ENCODE data around the gene PIP4K2A. TPM values are rescaled to one million over a fixed set of nuclear protein-coding genes. Genes with fewer than 3 reads are reported as not detected.
"Not testable (repeated sequence)": the region's sequence is repeated elsewhere in the genome, so short reads cannot be mapped to it uniquely, and the experiment has no call there.

PIP4K2A gene
- total RNA-seq, 2 donors from 2014 or later: 167 to 205 TPM

- Mint-ChIP-seq H3K36me3 (ENCODE audit: low read depth) (peaks cover 3% of the 10 kb centered on the region), H3K27ac (no peak overlapping the region), H3K27me3 (no peaks in the 10 kb centered on the region), H3K4me1 (no peaks in the 10 kb centered on the region), H3K4me3 (no peak overlapping the region)
- DNase-seq (no peak), ATAC-seq (no peak)
- H3K9me3 ChIP-seq (ENCODE audit: control insufficient read depth, low read length, poor library complexity, severe bottlenecking): no peaks in the 10 kb centered on the region
These were observed 21.8 kb upstream of the PIP4K2A start for GRCh38 chr10:22736134-22736533.

GRCh38 chr10:22733992-22734391, 19.6 kb upstream of the PIP4K2A start:
- H3K4me1 Mint-ChIP-seq: no peaks in the 10 kb centered on the region
- no peaks in the 10 kb centered on the region for H3K27me3 Mint-ChIP-seq
- no peak overlapping the region for H3K4me3 Mint-ChIP-seq
- H3K36me3 Mint-ChIP-seq (ENCODE audit: low read depth): peaks cover 3% of the 10 kb centered on the region
- ATAC-seq (no peak), DNase-seq (no peak)
- no peaks in the 10 kb centered on the region for H3K9me3 ChIP-seq (ENCODE audit: control insufficient read depth, low read length, poor library complexity, severe bottlenecking)
- H3K27ac Mint-ChIP-seq: no peak overlapping the region

GRCh38 chr10:22727663-22728062, 13.3 kb upstream of the PIP4K2A start:
- no peaks in the 10 kb centered on the region for H3K9me3 ChIP-seq (ENCODE audit: control insufficient read depth, low read length, poor library complexity, severe bottlenecking)
- Mint-ChIP-seq H3K27me3 (no peaks in the 10 kb centered on the region), H3K4me1 (peaks cover 5% of the 10 kb centered on the region), H3K4me3 (no peak overlapping the region), H3K36me3 (ENCODE audit: low read depth) (peaks cover 2% of the 10 kb centered on the region), H3K27ac (no peak overlapping the region)
- ATAC-seq (no peak), DNase-seq (no peak)

- DNase-seq: no peak
- no peak for ATAC-seq
- H3K4me1 Mint-ChIP-seq: peaks cover 5% of the 10 kb centered on the region
- H3K27me3 Mint-ChIP-seq: no peaks in the 10 kb centered on the region
- no peaks in the 10 kb centered on the region for H3K36me3 Mint-ChIP-seq (ENCODE audit: low read depth)
- no peak overlapping the region for H3K4me3 Mint-ChIP-seq
- H3K27ac Mint-ChIP-seq: no peak overlapping the region
- H3K9me3 ChIP-seq (ENCODE audit: control insufficient read depth, low read length, poor library complexity, severe bottlenecking): no peaks in the 10 kb centered on the region
These were observed 12.7 kb upstream of the PIP4K2A start for GRCh38 chr10:22727112-22727511.

DNA sequence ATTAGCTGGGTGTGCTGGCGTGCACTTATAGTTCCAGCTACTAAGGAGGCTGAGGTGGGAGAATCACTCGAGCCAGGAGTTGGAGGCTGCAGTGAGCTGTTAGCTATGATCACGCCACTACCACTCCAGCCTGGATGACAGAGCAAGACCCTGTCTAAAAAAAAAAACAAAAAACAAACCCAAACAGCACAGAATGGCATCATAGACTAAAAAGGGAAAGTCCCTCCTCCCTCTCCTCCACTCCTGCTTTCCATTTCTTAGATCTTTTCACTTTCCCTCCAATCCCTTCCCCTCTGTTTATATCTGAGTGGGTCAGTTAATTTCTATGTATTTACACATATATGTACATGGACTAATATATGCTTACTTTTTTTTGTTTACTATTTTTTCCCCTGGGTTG, 10.4 kb upstream of the PIP4K2A start:
- no peaks in the 10 kb centered on the region for H3K36me3 Mint-ChIP-seq (ENCODE audit: low read depth)
- DNase-seq (no peak), ATAC-seq (no peak)
- no peak overlapping the region for H3K4me3 Mint-ChIP-seq
- H3K27ac Mint-ChIP-seq: no peak overlapping the region
- H3K9me3 ChIP-seq (ENCODE audit: control insufficient read depth, low read length, poor library complexity, severe bottlenecking): no peaks in the 10 kb centered on the region
- H3K4me1 Mint-ChIP-seq: peaks cover 5% of the 10 kb centered on the region
- H3K27me3 Mint-ChIP-seq: no peaks in the 10 kb centered on the region

DNA sequence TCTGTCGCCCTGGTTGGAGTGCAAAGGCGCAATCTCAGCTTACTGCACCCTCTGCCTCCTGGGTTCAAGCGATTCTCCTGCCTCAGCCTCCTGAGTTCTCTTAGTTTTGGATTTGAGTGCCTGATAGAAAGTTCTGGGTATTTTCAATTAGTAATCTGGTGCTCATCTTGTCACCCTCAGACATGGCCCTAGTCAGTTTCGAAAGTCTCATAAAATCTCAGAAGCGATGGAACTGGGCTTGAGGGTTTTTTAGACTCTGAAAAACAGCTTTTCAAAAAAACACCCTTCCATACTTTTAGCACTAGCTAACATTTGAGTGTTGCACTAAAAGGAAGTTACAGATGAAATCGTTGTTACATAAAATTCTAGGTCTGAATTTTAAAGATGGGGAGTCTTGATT, 9.4 kb upstream of the PIP4K2A start:
- Mint-ChIP-seq H3K27ac (no peak overlapping the region), H3K36me3 (ENCODE audit: low read depth) (no peaks in the 10 kb centered on the region), H3K27me3 (no peaks in the 10 kb centered on the region), H3K4me1 (peaks cover 5% of the 10 kb centered on the region), H3K4me3 (no peak overlapping the region)
- ATAC-seq (no peak), DNase-seq (no peak)
- H3K9me3 ChIP-seq (ENCODE audit: control insufficient read depth, low read length, poor library complexity, severe bottlenecking): no peaks in the 10 kb centered on the region

DNA sequence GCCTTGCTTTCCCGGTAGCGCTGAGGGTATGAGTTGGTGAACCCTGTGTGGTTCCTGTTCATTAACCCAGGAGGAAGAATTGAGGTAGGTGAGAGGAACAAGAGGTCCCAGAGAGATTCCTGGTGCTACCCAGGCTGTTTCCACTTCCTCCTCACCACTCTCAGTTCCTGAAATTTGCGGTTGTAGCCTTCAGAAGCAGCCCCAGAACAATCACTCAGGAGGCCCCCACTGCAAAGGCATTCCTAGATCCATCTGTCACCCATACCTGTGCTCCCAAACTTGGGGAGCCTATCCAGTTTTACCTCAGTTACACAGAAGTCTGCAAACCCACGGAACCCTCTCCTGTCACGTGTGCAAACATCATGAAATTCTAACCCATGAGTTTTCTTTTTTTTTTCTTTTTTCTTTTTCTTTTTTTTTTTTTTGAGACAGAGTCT, 9.0 kb upstream of the PIP4K2A start:
- Mint-ChIP-seq H3K4me3 (no peak overlapping the region), H3K4me1 (peaks cover 3% of the 10 kb centered on the region), H3K36me3 (ENCODE audit: low read depth) (no peaks in the 10 kb centered on the region), H3K27ac (no peak overlapping the region), H3K27me3 (no peaks in the 10 kb centered on the region)
- DNase-seq: no peak
- ATAC-seq: peak; percentile 59
- no peaks in the 10 kb centered on the region for H3K9me3 ChIP-seq (ENCODE audit: control insufficient read depth, low read length, poor library complexity, severe bottlenecking)

- DNase-seq (no peak), ATAC-seq (no peak)
- no peaks in the 10 kb centered on the region for H3K27me3 Mint-ChIP-seq
- no peaks in the 10 kb centered on the region for H3K9me3 ChIP-seq (ENCODE audit: control insufficient read depth, low read length, poor library complexity, severe bottlenecking)
- no peaks in the 10 kb centered on the region for H3K36me3 Mint-ChIP-seq (ENCODE audit: low read depth)
- H3K27ac Mint-ChIP-seq: no peak overlapping the region
- no peak overlapping the region for H3K4me3 Mint-ChIP-seq
- H3K4me1 Mint-ChIP-seq: peaks cover 3% of the 10 kb centered on the region
These were observed 8.3 kb upstream of the PIP4K2A start for GRCh38 chr10:22722626-22723169.

GRCh38 chr10:22720667-22721066, 6.3 kb upstream of the PIP4K2A start:
- Mint-ChIP-seq H3K4me3 (no peak overlapping the region), H3K27me3 (no peaks in the 10 kb centered on the region), H3K4me1 (peaks cover 5% of the 10 kb centered on the region), H3K36me3 (ENCODE audit: low read depth) (no peaks in the 10 kb centered on the region), H3K27ac (no peak overlapping the region)
- no peak for DNase-seq
- H3K9me3 ChIP-seq (ENCODE audit: control insufficient read depth, low read length, poor library complexity, severe bottlenecking): no peaks in the 10 kb centered on the region
- ATAC-seq: no peak

DNA sequence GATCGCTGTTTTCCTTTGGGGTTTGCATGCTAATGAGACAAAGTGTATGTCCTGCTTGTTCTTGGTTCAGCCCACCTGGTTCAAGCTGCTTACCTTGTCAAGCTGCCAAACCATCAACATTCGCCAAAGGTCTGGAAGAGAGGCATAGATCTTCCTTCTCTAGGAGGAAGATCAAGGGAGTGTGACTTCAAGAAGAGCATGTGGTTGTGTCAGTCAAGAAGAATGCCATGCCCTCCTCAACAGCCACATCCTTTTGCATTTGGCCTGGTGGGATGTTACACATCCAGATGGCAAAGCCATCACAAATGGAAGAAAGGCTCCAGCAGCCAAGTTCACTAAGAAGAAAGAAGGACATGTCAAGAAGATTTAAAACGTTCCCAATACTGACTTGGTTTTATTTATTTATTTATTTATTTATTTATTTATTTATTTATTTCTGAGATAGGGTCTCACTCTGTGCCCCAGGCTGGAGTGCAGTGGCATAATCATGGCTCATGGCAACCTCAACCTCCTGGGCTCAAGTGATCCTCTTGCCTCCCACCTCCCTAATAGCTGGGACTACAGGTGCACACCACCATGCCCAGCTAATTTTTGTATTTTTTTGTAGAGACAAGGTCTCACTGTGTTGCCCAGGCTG, 5.1 kb upstream of the PIP4K2A start:
- H3K27ac Mint-ChIP-seq: no peak overlapping the region
- peaks cover 6% of the 10 kb centered on the region for H3K4me1 Mint-ChIP-seq
- no peak overlapping the region for H3K4me3 Mint-ChIP-seq
- ATAC-seq (no peak), DNase-seq (no peak)
- no peaks in the 10 kb centered on the region for H3K36me3 Mint-ChIP-seq (ENCODE audit: low read depth)
- H3K27me3 Mint-ChIP-seq: no peaks in the 10 kb centered on the region
- H3K9me3 ChIP-seq (ENCODE audit: control insufficient read depth, low read length, poor library complexity, severe bottlenecking): no peaks in the 10 kb centered on the region

GRCh38 chr10:22718659-22719058, 4.3 kb upstream of the PIP4K2A start:
- H3K4me3 Mint-ChIP-seq; H3K27me3 Mint-ChIP-seq; ATAC-seq; H3K36me3 Mint-ChIP-seq (ENCODE audit: low read depth); H3K27ac Mint-ChIP-seq; H3K9me3 ChIP-seq (ENCODE audit: control insufficient read depth, low read length, poor library complexity, severe bottlenecking); DNase-seq; H3K4me1 Mint-ChIP-seq: not testable (repeated sequence)

DNA sequence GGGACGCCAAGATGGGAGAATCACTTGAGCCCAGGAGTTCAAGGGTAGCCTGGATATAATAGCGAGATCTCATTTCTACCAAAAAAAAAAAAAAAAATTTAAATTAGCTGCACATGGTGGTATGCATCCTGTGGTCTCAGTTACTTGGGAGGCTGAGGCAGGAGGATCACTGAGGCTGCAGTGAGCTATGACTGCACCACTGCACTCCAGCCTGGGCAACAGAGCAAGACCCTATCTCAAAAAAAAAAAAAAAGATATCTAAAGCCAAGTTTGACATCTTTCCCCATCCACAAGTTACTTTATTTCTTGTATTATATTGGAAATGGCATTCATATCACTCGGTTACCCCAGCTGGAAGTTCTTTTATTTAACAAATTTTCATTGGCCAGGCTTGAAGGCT, 3.4 kb upstream of the PIP4K2A start:
- ATAC-seq: no peak
- H3K4me1 Mint-ChIP-seq: peaks cover 6% of the 10 kb centered on the region
- H3K27ac Mint-ChIP-seq: no peak overlapping the region

GRCh38 chr10:22716943-22717342, 2.6 kb upstream of the PIP4K2A start:
- no peaks in the 10 kb centered on the region for H3K9me3 ChIP-seq (ENCODE audit: control insufficient read depth, low read length, poor library complexity, severe bottlenecking)
- Mint-ChIP-seq H3K27ac (no peak overlapping the region), H3K4me3 (no peak overlapping the region), H3K36me3 (ENCODE audit: low read depth) (no peaks in the 10 kb centered on the region), H3K27me3 (no peaks in the 10 kb centered on the region), H3K4me1 (peaks cover 9% of the 10 kb centered on the region)
- ATAC-seq (no peak), DNase-seq (no peak)

More for the DNA sequence above, 3.4 kb upstream of the PIP4K2A start:
- Mint-ChIP-seq H3K36me3 (ENCODE audit: low read depth) (no peaks in the 10 kb centered on the region), H3K27me3 (no peaks in the 10 kb centered on the region), H3K4me3 (no peak overlapping the region)
- DNase-seq: no peak
- no peaks in the 10 kb centered on the region for H3K9me3 ChIP-seq (ENCODE audit: control insufficient read depth, low read length, poor library complexity, severe bottlenecking)

DNA sequence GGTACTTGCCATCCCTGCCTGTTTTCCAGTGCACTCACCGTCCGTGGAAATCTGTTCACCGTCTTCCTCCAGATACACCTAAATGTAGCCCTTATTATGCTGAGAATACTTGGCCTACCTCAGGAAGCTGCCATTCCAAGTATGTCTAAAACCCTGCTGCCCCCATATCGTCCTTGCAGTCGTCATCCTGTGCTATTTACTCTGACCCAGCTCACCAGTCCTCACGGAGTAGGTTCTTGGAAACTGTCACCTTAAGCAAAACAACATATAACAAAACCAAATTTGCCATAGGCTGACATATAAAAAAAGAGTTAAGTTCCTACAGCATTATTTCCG, 880 bp upstream of the PIP4K2A start:
- peak overlapping the region; percentile 96 for H3K4me3 Mint-ChIP-seq
- peaks cover 22% of the 10 kb centered on the region for H3K4me1 Mint-ChIP-seq
- H3K27me3 Mint-ChIP-seq: no peaks in the 10 kb centered on the region
- no peak for DNase-seq
- ATAC-seq: no peak
- peak overlapping the region; percentile 72 for H3K27ac Mint-ChIP-seq
- H3K36me3 Mint-ChIP-seq (ENCODE audit: low read depth): no peaks in the 10 kb centered on the region
- no peaks in the 10 kb centered on the region for H3K9me3 ChIP-seq (ENCODE audit: control insufficient read depth, low read length, poor library complexity, severe bottlenecking)
